Measurements from ENCODE around the gene THEM5. TPM values are rescaled to one million over a fixed set of nuclear protein-coding genes. Genes with fewer than 3 reads are reported as not detected.

The THEM5 gene
- total RNA-seq, 1 experiment from 2014 or later, result not detected

- H3K4me1 ChIP-seq (ENCODE audit: low read length), result no peaks in the 10 kb centered on the region
Observed at GRCh38 chr1:151816548-151817352, 36.8 kb downstream of the THEM5 start.

GRCh38 chr1:151815716-151816327, 37.7 kb downstream of the THEM5 start:
- DNase-seq, result no peak
- Histone ChIP-seq H3K79me2 (ENCODE audit: low read length) (no peaks in the 10 kb centered on the region), H3K9me3 (ENCODE audit: low read length) (no peaks in the 10 kb centered on the region), H3K27ac (ENCODE audit: low read length) (no peak overlapping the region), H3K36me3 (ENCODE audit: insufficient read depth, low read length) (no peaks in the 10 kb centered on the region), H3K4me2 (ENCODE audit: low read depth, low read length, poor library complexity, severe bottlenecking) (no peak overlapping the region), H3K9me2 (replicated peaks; ENCODE audit: insufficient read depth, low read length) (no peaks in the 10 kb centered on the region), H2AFZ (ENCODE audit: low read length) (no peak overlapping the region), H3K4me3 (ENCODE audit: low read length) (no peak overlapping the region), H4K20me1 (ENCODE audit: insufficient read depth, low read depth, low read length) (no peaks in the 10 kb centered on the region), H3K4me1 (ENCODE audit: low read length) (no peaks in the 10 kb centered on the region), H3K9ac (ENCODE audit: low read length) (no peak overlapping the region), H3K27me3 (ENCODE audit: low read length) (no peaks in the 10 kb centered on the region)

More at GRCh38 chr1:151816548-151817352, 36.8 kb downstream of the THEM5 start:
- Histone ChIP-seq H3K4me2 (ENCODE audit: low read depth, low read length, poor library complexity, severe bottlenecking) (no peak overlapping the region), H3K4me3 (ENCODE audit: low read length) (no peak overlapping the region), H3K9me2 (replicated peaks; ENCODE audit: insufficient read depth, low read length) (no peaks in the 10 kb centered on the region), H3K36me3 (ENCODE audit: insufficient read depth, low read length) (no peaks in the 10 kb centered on the region), H3K9me3 (ENCODE audit: low read length) (no peaks in the 10 kb centered on the region), H3K27ac (ENCODE audit: low read length) (no peak overlapping the region), H3K79me2 (ENCODE audit: low read length) (no peaks in the 10 kb centered on the region), H4K20me1 (ENCODE audit: insufficient read depth, low read depth, low read length) (no peaks in the 10 kb centered on the region), H3K27me3 (ENCODE audit: low read length) (no peaks in the 10 kb centered on the region), H2AFZ (ENCODE audit: low read length) (no peak overlapping the region), H3K9ac (ENCODE audit: low read length) (no peak overlapping the region)
- DNase-seq, result no peak

- no peaks in the 10 kb centered on the region for H4K20me1 ChIP-seq (ENCODE audit: insufficient read depth, low read depth, low read length)
- H3K4me3 ChIP-seq (ENCODE audit: low read length), result no peak overlapping the region
- no peak for DNase-seq
- no peak overlapping the region for H3K9ac ChIP-seq (ENCODE audit: low read length)
- H3K79me2 ChIP-seq (ENCODE audit: low read length), result no peaks in the 10 kb centered on the region
- H3K36me3 ChIP-seq (ENCODE audit: insufficient read depth, low read length), result no peaks in the 10 kb centered on the region
- no peaks in the 10 kb centered on the region for H3K9me2 ChIP-seq (replicated peaks; ENCODE audit: insufficient read depth, low read length)
- no peaks in the 10 kb centered on the region for H3K9me3 ChIP-seq (ENCODE audit: low read length)
- H3K27me3 ChIP-seq (ENCODE audit: low read length), result no peaks in the 10 kb centered on the region
- H3K27ac ChIP-seq (ENCODE audit: low read length), result no peak overlapping the region
- no peak overlapping the region for H3K4me2 ChIP-seq (ENCODE audit: low read depth, low read length, poor library complexity, severe bottlenecking)
- H3K4me1 ChIP-seq (ENCODE audit: low read length), result no peaks in the 10 kb centered on the region
- H2AFZ ChIP-seq (ENCODE audit: low read length), result no peak overlapping the region
Observed at GRCh38 chr1:151814971-151815545, 38.5 kb downstream of the THEM5 start.

GRCh38 chr1:151814426-151814825, 39.1 kb downstream of the THEM5 start:
- no peaks in the 10 kb centered on the region for H3K9me3 ChIP-seq (ENCODE audit: low read length)

GRCh38 chr1:151813271-151813977, 40.1 kb downstream of the THEM5 start:
- Histone ChIP-seq H3K79me2 (ENCODE audit: low read length) (no peaks in the 10 kb centered on the region), H2AFZ (ENCODE audit: low read length) (no peak overlapping the region), H3K36me3 (ENCODE audit: insufficient read depth, low read length) (no peaks in the 10 kb centered on the region), H3K4me1 (ENCODE audit: low read length) (no peaks in the 10 kb centered on the region), H3K27ac (ENCODE audit: low read length) (no peak overlapping the region), H3K4me3 (ENCODE audit: low read length) (no peak overlapping the region), H3K9ac (ENCODE audit: low read length) (no peak overlapping the region), H3K9me3 (ENCODE audit: low read length) (no peaks in the 10 kb centered on the region), H3K9me2 (replicated peaks; ENCODE audit: insufficient read depth, low read length) (no peaks in the 10 kb centered on the region), H3K27me3 (ENCODE audit: low read length) (no peaks in the 10 kb centered on the region), H4K20me1 (ENCODE audit: insufficient read depth, low read depth, low read length) (no peaks in the 10 kb centered on the region), H3K4me2 (ENCODE audit: low read depth, low read length, poor library complexity, severe bottlenecking) (no peak overlapping the region)
- DNase-seq, result no peak

More at GRCh38 chr1:151814426-151814825, 39.1 kb downstream of the THEM5 start:
- H3K27ac ChIP-seq (ENCODE audit: low read length), result no peak overlapping the region
- no peaks in the 10 kb centered on the region for H3K36me3 ChIP-seq (ENCODE audit: insufficient read depth, low read length)
- no peaks in the 10 kb centered on the region for H3K4me1 ChIP-seq (ENCODE audit: low read length)
- no peaks in the 10 kb centered on the region for H3K9me2 ChIP-seq (replicated peaks; ENCODE audit: insufficient read depth, low read length)
- H3K4me2 ChIP-seq (ENCODE audit: low read depth, low read length, poor library complexity, severe bottlenecking), result no peak overlapping the region
- no peaks in the 10 kb centered on the region for H3K27me3 ChIP-seq (ENCODE audit: low read length)
- H3K79me2 ChIP-seq (ENCODE audit: low read length), result no peaks in the 10 kb centered on the region
- no peak overlapping the region for H2AFZ ChIP-seq (ENCODE audit: low read length)
- no peak for DNase-seq
- no peak overlapping the region for H3K9ac ChIP-seq (ENCODE audit: low read length)
- H4K20me1 ChIP-seq (ENCODE audit: insufficient read depth, low read depth, low read length), result no peaks in the 10 kb centered on the region
- no peak overlapping the region for H3K4me3 ChIP-seq (ENCODE audit: low read length)

DNA sequence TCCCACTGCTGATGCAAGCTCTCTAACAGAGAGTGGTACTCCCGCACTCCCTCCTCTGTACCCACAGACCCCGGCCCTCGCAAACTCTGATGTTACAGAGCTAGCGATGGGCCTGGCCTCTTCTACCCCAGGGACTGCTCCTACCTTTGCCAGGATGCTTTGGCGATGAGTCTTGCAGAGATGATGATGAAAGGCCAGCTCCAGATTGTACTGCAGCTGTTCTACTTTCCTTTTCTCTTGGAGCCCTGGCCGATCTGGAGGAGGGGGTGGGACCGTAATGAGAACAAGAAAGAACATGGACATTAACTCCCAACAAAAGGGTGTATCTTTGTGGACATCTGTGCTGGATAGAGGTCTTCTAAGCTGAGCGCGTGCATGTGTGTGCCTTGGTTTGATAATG, 42.3 kb downstream of the THEM5 start:
- no peaks in the 10 kb centered on the region for H3K9me2 ChIP-seq (replicated peaks; ENCODE audit: insufficient read depth, low read length)
- no peak overlapping the region for H3K27ac ChIP-seq (ENCODE audit: low read length)
- H4K20me1 ChIP-seq (ENCODE audit: insufficient read depth, low read depth, low read length), result no peaks in the 10 kb centered on the region
- no peak overlapping the region for H3K4me2 ChIP-seq (ENCODE audit: low read depth, low read length, poor library complexity, severe bottlenecking)
- no peak overlapping the region for H2AFZ ChIP-seq (ENCODE audit: low read length)
- no peaks in the 10 kb centered on the region for H3K27me3 ChIP-seq (ENCODE audit: low read length)
- no peaks in the 10 kb centered on the region for H3K79me2 ChIP-seq (ENCODE audit: low read length)
- DNase-seq, result no peak
- no peak overlapping the region for H3K9ac ChIP-seq (ENCODE audit: low read length)
- no peaks in the 10 kb centered on the region for H3K36me3 ChIP-seq (ENCODE audit: insufficient read depth, low read length)
- H3K4me1 ChIP-seq (ENCODE audit: low read length), result no peaks in the 10 kb centered on the region
- H3K4me3 ChIP-seq (ENCODE audit: low read length), result no peak overlapping the region
- H3K9me3 ChIP-seq (ENCODE audit: low read length), result no peaks in the 10 kb centered on the region

DNA sequence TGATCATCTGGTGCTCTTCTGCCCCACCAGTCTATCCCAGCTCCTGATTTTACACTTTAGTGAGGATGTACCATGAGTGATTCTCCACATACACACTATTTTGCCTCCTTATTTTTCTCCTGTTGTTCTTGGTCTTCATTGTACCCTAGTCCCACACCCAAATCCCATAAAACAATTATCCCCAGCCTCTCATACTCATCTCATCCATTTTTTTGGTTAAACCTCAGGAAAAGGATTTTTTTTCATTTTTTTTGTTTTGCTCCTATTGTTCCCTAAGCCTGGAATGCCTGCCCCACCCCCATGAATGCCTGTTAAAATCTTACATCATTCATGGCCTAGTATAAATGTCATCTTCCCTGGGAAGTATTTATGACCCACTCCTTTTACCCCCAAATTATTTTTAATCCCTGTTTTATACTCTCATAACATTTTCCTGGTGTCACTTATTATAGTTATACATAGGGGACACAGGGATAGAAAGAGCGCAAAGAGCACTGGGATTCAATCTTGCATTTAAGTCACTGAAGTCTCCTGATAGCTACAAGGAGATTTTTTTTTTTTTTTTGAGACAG, 43.4 kb downstream of the THEM5 start:
- no peak for DNase-seq
- Histone ChIP-seq H4K20me1 (ENCODE audit: insufficient read depth, low read depth, low read length) (no peaks in the 10 kb centered on the region), H3K36me3 (ENCODE audit: insufficient read depth, low read length) (no peaks in the 10 kb centered on the region), H3K9me2 (replicated peaks; ENCODE audit: insufficient read depth, low read length) (no peaks in the 10 kb centered on the region), H3K27ac (ENCODE audit: low read length) (no peak overlapping the region), H3K79me2 (ENCODE audit: low read length) (no peaks in the 10 kb centered on the region), H3K9ac (ENCODE audit: low read length) (no peak overlapping the region), H3K27me3 (ENCODE audit: low read length) (no peaks in the 10 kb centered on the region), H3K9me3 (ENCODE audit: low read length) (no peaks in the 10 kb centered on the region), H3K4me3 (ENCODE audit: low read length) (no peak overlapping the region), H3K4me2 (ENCODE audit: low read depth, low read length, poor library complexity, severe bottlenecking) (no peak overlapping the region), H3K4me1 (ENCODE audit: low read length) (peaks cover 5% of the 10 kb centered on the region), H2AFZ (ENCODE audit: low read length) (no peak overlapping the region)

All from Karpas-422 (cell line).